Hepatocyte (in vitro differentiated cells): Measurements from ENCODE around the gene CXCL10. TPM values are rescaled to one million over a fixed set of nuclear protein-coding genes. Genes with fewer than 3 reads are reported as not detected.
A peak's percentile ranks its signal among the peaks of the same experiment; 100 is the strongest.

Source experiments
- DNase-seq: peaks from one replicate; pipeline ENCODE4 v3.0.0-alpha.2; 2016; ENCODE audit warnings: low spot score
- H2AFZ ChIP-seq: fragments of 200-600 bp; sonication (generic); 2 replicates; pipeline ENCODE4 v1.6.0; 2016; ENCODE audit warnings: antibody characterized with exemption, mild to moderate bottlenecking
- H3K27ac ChIP-seq: fragments of 200-600 bp; sonication (generic); 2 replicates; pipeline ENCODE4 v1.5.1; 2016; ENCODE audit warnings: mild to moderate bottlenecking
- H3K27me3 ChIP-seq: fragments of 200-600 bp; sonication (generic); 2 replicates; pipeline ENCODE4 v1.6.1; 2016
- H3K36me3 ChIP-seq: fragments of 200-600 bp; sonication (generic); replicated peaks from 2 replicates; pipeline ENCODE4 v1.5.1; 2016; ENCODE audit warnings: low read depth; ENCODE audit not compliant: insufficient read depth
- H3K4me1 ChIP-seq: fragments of 200-600 bp; sonication (generic); 2 replicates; pipeline ENCODE4 v1.5.1; 2016; ENCODE audit warnings: mild to moderate bottlenecking, moderate library complexity; ENCODE audit not compliant: insufficient read depth
- H3K4me2 ChIP-seq: fragments of 200-600 bp; sonication (generic); 2 replicates; pipeline ENCODE4 v1.6.0; 2016
- H3K4me3 ChIP-seq: fragments of 200-600 bp; sonication (generic); 2 replicates; pipeline ENCODE4 v1.5.1; 2016; ENCODE audit warnings: mild to moderate bottlenecking
- H3K79me2 ChIP-seq: fragments of 200-600 bp; sonication (generic); 2 replicates; pipeline ENCODE4 v1.6.0; 2017; ENCODE audit warnings: mild to moderate bottlenecking
- H3K9me2 ChIP-seq: fragments of 200-600 bp; sonication (generic); replicated peaks from 2 replicates; pipeline ENCODE4 v1.6.0; 2017; ENCODE audit warnings: mild to moderate bottlenecking; ENCODE audit not compliant: insufficient read depth
- H3K9me3 ChIP-seq: fragments of 200-600 bp; sonication (generic); 2 replicates; pipeline ENCODE4 v1.5.1; 2016; ENCODE audit warnings: low read depth, mild to moderate bottlenecking
- H4K20me1 ChIP-seq: fragments of 200-600 bp; sonication (generic); 2 replicates; pipeline ENCODE4 v1.6.0; 2016; ENCODE audit warnings: mild to moderate bottlenecking; ENCODE audit not compliant: insufficient read depth, poor library complexity, severe bottlenecking
- CTCF ChIP-seq: fragments of 200-600 bp; sonication (generic); IDR thresholded peaks from 2 replicates; pipeline ENCODE4 v1.5.1; 2016; ENCODE audit warnings: antibody characterized with exemption, mild to moderate bottlenecking; ENCODE audit not compliant: poor library complexity
- EZH2 ChIP-seq: fragments of 200-600 bp; sonication (generic); IDR thresholded peaks from 2 replicates; pipeline ENCODE4 v1.6.1; 2016; ENCODE audit warnings: antibody characterized with exemption, mild to moderate bottlenecking, borderline replicate concordance
- EZH2phosphoT487 ChIP-seq: fragments of 200-600 bp; sonication (generic); IDR thresholded peaks from one replicate; pipeline ENCODE4 v1.6.1; 2018; ENCODE audit warnings: antibody characterized with exemption, mild to moderate bottlenecking, low read depth, moderate library complexity; ENCODE audit not compliant: unreplicated experiment, severe bottlenecking
- WGBS: methylation state at CpG from one replicate; pipeline ENCODE4 v1.1.6; 2016; ENCODE audit warnings: low lambda C conversion rate; ENCODE audit errors: missing lambda C conversion rate; 5-methylcytosine and 5-hydroxymethylcytosine counted together
- polyA plus RNA-seq: library from polyadenylated mRNA; unstranded; fragments of >200 nt; fragmentation: Nextera tagmentation; extraction: Ambion mirVana; gene quantifications from 2 replicates; pipeline ENCODE4 v1.2.1, GENCODE V29; 2016
- total RNA-seq: library from RNA; depleted of rRNA; stranded (reverse); fragments of >200 nt; gene quantifications from 2 replicates; pipeline ENCODE4 v1.2.3, GENCODE V29; 2014

The CXCL10 gene
- total and polyA plus RNA-seq, 2 experiments from 2014 or later, result 2.8 to 7.4 TPM

GRCh38 chr4:76059750-76060149 is 36.5 kb upstream of the CXCL10 start:
- Histone ChIP-seq H3K4me1 (no peaks in the 10 kb centered on the region), H3K27me3 (no peaks in the 10 kb centered on the region), H2AFZ (no peak overlapping the region), H3K4me3 (no peak overlapping the region), H3K36me3 (no peaks in the 10 kb centered on the region), H3K4me2 (no peak overlapping the region), H3K9me3 (no peaks in the 10 kb centered on the region), H3K27ac (no peak overlapping the region), H3K9me2 (no peaks in the 10 kb centered on the region), H4K20me1 (no peaks in the 10 kb centered on the region), H3K79me2 (no peaks in the 10 kb centered on the region)
- TF ChIP-seq EZH2 (no peak), CTCF (no peak), EZH2phosphoT487 (no peak)
- 41% methylated on average over 1 of the region's 1 CpG for whole genome bisulfite sequencing
- no peak for DNase-seq

- H2AFZ ChIP-seq, result no peak overlapping the region
These were observed 35.7 kb upstream of the CXCL10 start for GRCh38 chr4:76058888-76059426.

GRCh38 chr4:76058302-76058701 is 35.0 kb upstream of the CXCL10 start:
- H3K4me3 ChIP-seq, result no peak overlapping the region
- no peak for DNase-seq
- no peak overlapping the region for H2AFZ ChIP-seq
- TF ChIP-seq EZH2 (no peak), EZH2phosphoT487 (no peak), CTCF (no peak)
- no peaks in the 10 kb centered on the region for H4K20me1 ChIP-seq
- H3K9me3 ChIP-seq, result no peaks in the 10 kb centered on the region
- H3K36me3 ChIP-seq, result no peaks in the 10 kb centered on the region
- H3K4me2 ChIP-seq, result peak overlapping the region; percentile 36
- no peaks in the 10 kb centered on the region for H3K4me1 ChIP-seq
- H3K79me2 ChIP-seq, result no peaks in the 10 kb centered on the region
- H3K27me3 ChIP-seq, result no peaks in the 10 kb centered on the region
- H3K27ac ChIP-seq, result no peak overlapping the region
- no peaks in the 10 kb centered on the region for H3K9me2 ChIP-seq

More at GRCh38 chr4:76058888-76059426, 35.7 kb upstream of the CXCL10 start:
- no peaks in the 10 kb centered on the region for H4K20me1 ChIP-seq
- H3K4me2 ChIP-seq, result peak overlapping the region; percentile 36
- H3K9me3 ChIP-seq, result no peaks in the 10 kb centered on the region
- no peaks in the 10 kb centered on the region for H3K27me3 ChIP-seq
- H3K4me3 ChIP-seq, result no peak overlapping the region
- WGBS, result 52% methylated on average over 3 of the region's 3 CpGs
- no peaks in the 10 kb centered on the region for H3K4me1 ChIP-seq
- no peaks in the 10 kb centered on the region for H3K9me2 ChIP-seq
- no peak for TF ChIP-seq EZH2phosphoT487
- no peak for TF ChIP-seq CTCF
- TF ChIP-seq EZH2, result no peak
- H3K79me2 ChIP-seq, result no peaks in the 10 kb centered on the region
- H3K27ac ChIP-seq, result no peak overlapping the region
- no peak for DNase-seq
- no peaks in the 10 kb centered on the region for H3K36me3 ChIP-seq

- TF ChIP-seq CTCF (no peak), EZH2phosphoT487 (no peak), EZH2 (no peak)
- no peak for DNase-seq
- H3K4me2 ChIP-seq, result no peak overlapping the region
- H2AFZ ChIP-seq, result no peak overlapping the region
- H4K20me1 ChIP-seq, result no peaks in the 10 kb centered on the region
- H3K9me2 ChIP-seq, result no peaks in the 10 kb centered on the region
- no peaks in the 10 kb centered on the region for H3K27me3 ChIP-seq
- H3K79me2 ChIP-seq, result no peaks in the 10 kb centered on the region
- H3K4me3 ChIP-seq, result no peak overlapping the region
- H3K4me1 ChIP-seq, result no peaks in the 10 kb centered on the region
- H3K36me3 ChIP-seq, result no peaks in the 10 kb centered on the region
- no peak overlapping the region for H3K27ac ChIP-seq
- H3K9me3 ChIP-seq, result no peaks in the 10 kb centered on the region
- WGBS, result 40% methylated on average over 2 of the region's 2 CpGs
These were observed 32.1 kb upstream of the CXCL10 start for GRCh38 chr4:76055421-76055820.
